ENCODE data around the gene SPACA7. TPM values are rescaled to one million over a fixed set of nuclear protein-coding genes. Genes with fewer than 3 reads are reported as not detected.

The SPACA7 gene
- total RNA-seq, 1 donor from 2014 or later = not detected

GRCh38 chr13:112457081-112457480 lies 80.9 kb downstream of the SPACA7 start:
- no peaks in the 10 kb centered on the region for H3K27me3 Mint-ChIP-seq (ENCODE audit: unreplicated experiment)
- TF ChIP-seq CTCF (IDR thresholded peaks at IDR 0.05) = no peak

GRCh38 chr13:112457485-112457884 lies 81.3 kb downstream of the SPACA7 start:
- Mint-ChIP-seq H3K27me3 (ENCODE audit: unreplicated experiment) (no peaks in the 10 kb centered on the region), H3K27ac (ENCODE audit: unreplicated experiment) (no peak overlapping the region), H3K4me3 (ENCODE audit: unreplicated experiment) (no peak overlapping the region), H3K9me3 (ENCODE audit: unreplicated experiment) (peaks cover 22% of the 10 kb centered on the region), H3K4me1 (ENCODE audit: unreplicated experiment) (no peaks in the 10 kb centered on the region), H3K36me3 (ENCODE audit: unreplicated experiment) (no peaks in the 10 kb centered on the region)
- no peak for DNase-seq (ENCODE audit: extremely low spot score, unreplicated experiment)
- TF ChIP-seq CTCF (IDR thresholded peaks at IDR 0.05) = no peak

More at GRCh38 chr13:112457081-112457480, 80.9 kb downstream of the SPACA7 start:
- no peak overlapping the region for H3K27ac Mint-ChIP-seq (ENCODE audit: unreplicated experiment)
- no peaks in the 10 kb centered on the region for H3K36me3 Mint-ChIP-seq (ENCODE audit: unreplicated experiment)
- no peak overlapping the region for H3K4me3 Mint-ChIP-seq (ENCODE audit: unreplicated experiment)
- H3K9me3 Mint-ChIP-seq (ENCODE audit: unreplicated experiment) = peaks cover 18% of the 10 kb centered on the region
- no peaks in the 10 kb centered on the region for H3K4me1 Mint-ChIP-seq (ENCODE audit: unreplicated experiment)
- no peak for DNase-seq (ENCODE audit: extremely low spot score, unreplicated experiment)

GRCh38 chr13:112462408-112462807 lies 86.3 kb downstream of the SPACA7 start:
- no peaks in the 10 kb centered on the region for H3K36me3 Mint-ChIP-seq (ENCODE audit: unreplicated experiment)
- no peak for DNase-seq (ENCODE audit: extremely low spot score, unreplicated experiment)
- peaks cover 24% of the 10 kb centered on the region for H3K9me3 Mint-ChIP-seq (ENCODE audit: unreplicated experiment)
- no peaks in the 10 kb centered on the region for H3K27me3 Mint-ChIP-seq (ENCODE audit: unreplicated experiment)
- H3K27ac Mint-ChIP-seq (ENCODE audit: unreplicated experiment) = no peak overlapping the region
- no peaks in the 10 kb centered on the region for H3K4me1 Mint-ChIP-seq (ENCODE audit: unreplicated experiment)
- TF ChIP-seq CTCF (IDR thresholded peaks at IDR 0.05) = no peak
- no peak overlapping the region for H3K4me3 Mint-ChIP-seq (ENCODE audit: unreplicated experiment)

GRCh38 chr13:112464720-112465119 lies 88.6 kb downstream of the SPACA7 start:
- Mint-ChIP-seq H3K4me3 (ENCODE audit: unreplicated experiment) (no peak overlapping the region), H3K27me3 (ENCODE audit: unreplicated experiment) (no peaks in the 10 kb centered on the region), H3K36me3 (ENCODE audit: unreplicated experiment) (no peaks in the 10 kb centered on the region), H3K9me3 (ENCODE audit: unreplicated experiment) (peaks cover 14% of the 10 kb centered on the region), H3K4me1 (ENCODE audit: unreplicated experiment) (no peaks in the 10 kb centered on the region), H3K27ac (ENCODE audit: unreplicated experiment) (no peak overlapping the region)
- TF ChIP-seq CTCF (IDR thresholded peaks at IDR 0.05) = no peak
- no peak for DNase-seq (ENCODE audit: extremely low spot score, unreplicated experiment)

GRCh38 chr13:112465251-112466131 lies 89.3 kb downstream of the SPACA7 start:
- Mint-ChIP-seq H3K36me3 (ENCODE audit: unreplicated experiment) (no peaks in the 10 kb centered on the region), H3K27ac (ENCODE audit: unreplicated experiment) (no peak overlapping the region), H3K9me3 (ENCODE audit: unreplicated experiment) (peaks cover 9% of the 10 kb centered on the region), H3K27me3 (ENCODE audit: unreplicated experiment) (no peaks in the 10 kb centered on the region), H3K4me1 (ENCODE audit: unreplicated experiment) (no peaks in the 10 kb centered on the region), H3K4me3 (ENCODE audit: unreplicated experiment) (no peak overlapping the region)
- no peak for DNase-seq (ENCODE audit: extremely low spot score, unreplicated experiment)
- TF ChIP-seq CTCF (IDR thresholded peaks at IDR 0.05) = no peak
